ENCODE measurements around the gene MYPN. TPM values are rescaled to one million over a fixed set of nuclear protein-coding genes. Genes with fewer than 3 reads are reported as not detected.

Gene MYPN
- total RNA-seq, 1 experiment from 2014 or later: not detected

DNA sequence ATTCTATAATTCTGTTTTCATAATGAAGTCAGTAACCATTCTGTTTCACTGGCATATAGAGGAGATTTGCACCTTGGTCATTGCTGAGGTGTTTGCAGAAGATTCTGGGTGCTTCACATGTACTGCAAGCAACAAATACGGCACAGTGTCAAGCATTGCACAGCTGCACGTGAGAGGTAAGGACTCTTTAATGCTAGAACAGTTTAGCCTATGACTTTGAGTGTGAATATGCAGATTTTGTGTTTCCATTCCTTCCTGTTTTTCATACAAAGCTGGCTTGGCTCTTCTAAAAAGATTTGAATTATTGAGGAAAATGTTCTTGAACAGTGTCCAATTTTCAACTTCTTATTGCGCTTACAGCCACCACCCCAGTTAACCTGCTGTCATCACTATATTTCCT is 56.4 kb downstream of the MYPN start:
- Mint-ChIP-seq H3K27ac (no peak overlapping the region), H3K36me3 (ENCODE audit: insufficient read depth in 1 of 3, low read depth in 3 of 3) (peaks cover 0 to 3% (median 0%) of the 10 kb centered on the region in 3 experiments; a peak in 1 of 7 replicates), H3K27me3 (ENCODE audit: low read depth) (no peaks in the 10 kb centered on the region), H3K4me1 (no peaks in the 10 kb centered on the region), H3K4me3 (no peak overlapping the region), H3K9me3 (no peaks in the 10 kb centered on the region)
- Histone ChIP-seq H2AK5ac (ENCODE audit: insufficient read length, low read length) (no peak overlapping the region), H3K27ac (ENCODE audit: insufficient read length, low read depth, low read length) (no peak overlapping the region), H3K9me3 (ENCODE audit: control insufficient read depth, low read depth, low read length) (no peaks in the 10 kb centered on the region), H2BK20ac (ENCODE audit: low read depth, low read length, poor library complexity, severe bottlenecking) (no peak overlapping the region), H2AFZ (ENCODE audit: low read length) (no peak overlapping the region), H4K8ac (replicated peaks; ENCODE audit: insufficient read length, low read depth, low read length) (no peak overlapping the region), H3K18ac (ENCODE audit: insufficient read length, low read depth, low read length) (no peak overlapping the region), H4K91ac (ENCODE audit: insufficient read length, low read depth, low read length) (no peak overlapping the region), H3K79me2 (ENCODE audit: insufficient read depth, low read length) (no peaks in the 10 kb centered on the region), H3K4me2 (ENCODE audit: insufficient read depth, insufficient read length, low read length) (no peak overlapping the region), H3K27me3 (ENCODE audit: insufficient read depth, low read length) (no peaks in the 10 kb centered on the region), H3K9ac (ENCODE audit: extremely low read depth, insufficient read length, low read length) (no peak overlapping the region), H4K5ac (ENCODE audit: insufficient read length, low read depth, low read length) (no peak overlapping the region), H3K14ac (ENCODE audit: insufficient read depth, low read length) (no peak overlapping the region), H3K56ac (ENCODE audit: insufficient read length, low read depth, low read length) (no peak overlapping the region), H4K20me1 (ENCODE audit: control insufficient read depth, insufficient read depth, insufficient read length) (no peaks in the 10 kb centered on the region), H3K23me2 (ENCODE audit: insufficient read length, low read depth, low read length, poor library complexity, severe bottlenecking) (no peaks in the 10 kb centered on the region), H2BK15ac (ENCODE audit: low read depth, low read length) (no peak overlapping the region), H3K79me1 (ENCODE audit: insufficient read depth, low read depth, low read length, poor library complexity, severe bottlenecking) (no peaks in the 10 kb centered on the region), H3K23ac (ENCODE audit: insufficient read length, low read depth, low read length) (no peak overlapping the region), H3K4me1 (ENCODE audit: insufficient read depth, low read length) (no peaks in the 10 kb centered on the region), H3K4ac (ENCODE audit: low read depth, low read length) (no peak overlapping the region), H2BK120ac (ENCODE audit: low read depth, low read length, poor library complexity, severe bottlenecking) (no peak overlapping the region), H2BK5ac (ENCODE audit: insufficient read length, low read length) (no peak overlapping the region), H2BK12ac (ENCODE audit: insufficient read length, low read depth, low read length) (no peak overlapping the region), H3T11ph (ENCODE audit: low read length) (no peak overlapping the region)
- TF ChIP-seq, protein P1, sequence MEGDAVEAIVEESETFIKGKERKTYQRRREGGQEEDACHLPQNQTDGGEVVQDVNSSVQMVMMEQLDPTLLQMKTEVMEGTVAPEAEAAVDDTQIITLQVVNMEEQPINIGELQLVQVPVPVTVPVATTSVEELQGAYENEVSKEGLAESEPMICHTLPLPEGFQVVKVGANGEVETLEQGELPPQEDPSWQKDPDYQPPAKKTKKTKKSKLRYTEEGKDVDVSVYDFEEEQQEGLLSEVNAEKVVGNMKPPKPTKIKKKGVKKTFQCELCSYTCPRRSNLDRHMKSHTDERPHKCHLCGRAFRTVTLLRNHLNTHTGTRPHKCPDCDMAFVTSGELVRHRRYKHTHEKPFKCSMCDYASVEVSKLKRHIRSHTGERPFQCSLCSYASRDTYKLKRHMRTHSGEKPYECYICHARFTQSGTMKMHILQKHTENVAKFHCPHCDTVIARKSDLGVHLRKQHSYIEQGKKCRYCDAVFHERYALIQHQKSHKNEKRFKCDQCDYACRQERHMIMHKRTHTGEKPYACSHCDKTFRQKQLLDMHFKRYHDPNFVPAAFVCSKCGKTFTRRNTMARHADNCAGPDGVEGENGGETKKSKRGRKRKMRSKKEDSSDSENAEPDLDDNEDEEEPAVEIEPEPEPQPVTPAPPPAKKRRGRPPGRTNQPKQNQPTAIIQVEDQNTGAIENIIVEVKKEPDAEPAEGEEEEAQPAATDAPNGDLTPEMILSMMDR (conservative IDR thresholded peaks at IDR 0.05): no peak
- DNase-seq: no peak
- WGBS (ENCODE audit: extremely low coverage, insufficient read length, low lambda C conversion rate): no CpG with 5 or more reads among the region's 3 CpGs

Data from H9 (cell line).